Endometrial microvascular endothelial cells (primary cell): ENCODE measurements around the gene CD177. TPM values are rescaled to one million over a fixed set of nuclear protein-coding genes. Genes with fewer than 3 reads are reported as not detected.
"Not testable (repeated sequence)": the region's sequence is repeated elsewhere in the genome, so short reads cannot be mapped to it uniquely, and the experiment has no call there.

Source experiments
- in situ Hi-C: cut with HindIII; loops from 2 replicates; pipeline ENCODE4 v1.10.0; 2017; ENCODE audit warnings: low sequenced_read_pairs, low pct_unique_long_range_greater_than_20kb; ENCODE audit errors: inconsistent ontology term
- total RNA-seq: library from RNA; depleted of rRNA; stranded (reverse); fragments of >200 nt; gene quantifications from one replicate; pipeline ENCODE4 v1.2.3, GENCODE V29; 2015; ENCODE audit errors: inconsistent ontology term

The CD177 gene
- total RNA-seq, 1 donor from 2014 or later: 0.46 TPM

- in situ Hi-C loops: no loop called here
Observed at GRCh38 chr19:43371909-43372308, 18.4 kb downstream of the CD177 start.

GRCh38 chr19:43372462-43372861, 19.0 kb downstream of the CD177 start:
- in situ Hi-C loops: no loop called here

GRCh38 chr19:43377624-43378023, 24.1 kb downstream of the CD177 start:
- in situ Hi-C loops: not testable (repeated sequence)

- in situ Hi-C loops: no loop called here
Observed at GRCh38 chr19:43380008-43380407, 26.5 kb downstream of the CD177 start.

GRCh38 chr19:43380771-43381386, 27.4 kb downstream of the CD177 start:
- in situ Hi-C loops: no loop called here

- in situ Hi-C loops: not testable (repeated sequence)
Observed at GRCh38 chr19:43382586-43383216, 29.2 kb downstream of the CD177 start.

GRCh38 chr19:43383254-43383653, 29.8 kb downstream of the CD177 start:
- in situ Hi-C loops: not testable (repeated sequence)

- in situ Hi-C loops: not testable (repeated sequence)
Observed at GRCh38 chr19:43383759-43384158, 30.3 kb downstream of the CD177 start.

GRCh38 chr19:43390903-43391551, 37.5 kb downstream of the CD177 start:
- in situ Hi-C loops: not testable (repeated sequence)

GRCh38 chr19:43391552-43391935, 38.1 kb downstream of the CD177 start:
- in situ Hi-C loops: not testable (repeated sequence)

GRCh38 chr19:43393501-43393900, 40.0 kb downstream of the CD177 start:
- in situ Hi-C loops: not testable (repeated sequence)

GRCh38 chr19:43395561-43395960, 42.1 kb downstream of the CD177 start:
- in situ Hi-C loops: no loop called here

- in situ Hi-C loops: no loop called here
Observed at GRCh38 chr19:43406297-43406696, 52.8 kb downstream of the CD177 start.

GRCh38 chr19:43407416-43408005, 54.0 kb downstream of the CD177 start:
- in situ Hi-C loops: no loop called here

GRCh38 chr19:43408043-43408442, 54.6 kb downstream of the CD177 start:
- in situ Hi-C loops: no loop called here

- in situ Hi-C loops: no loop called here
Observed at GRCh38 chr19:43409415-43409814, 55.9 kb downstream of the CD177 start.

- in situ Hi-C loops: no loop called here
Observed at GRCh38 chr19:43412441-43412840, 59.0 kb downstream of the CD177 start.
